GM19438 (cell line): Measurements from ENCODE around the gene NXNL2.

Source experiments
- ATAC-seq: cut with Tn5 transposase; IDR thresholded peaks from one replicate; pipeline ENCODE4 v1.9.1; 2021; ENCODE audit warnings: low read depth; ENCODE audit not compliant: unreplicated experiment

Gene NXNL2

DNA sequence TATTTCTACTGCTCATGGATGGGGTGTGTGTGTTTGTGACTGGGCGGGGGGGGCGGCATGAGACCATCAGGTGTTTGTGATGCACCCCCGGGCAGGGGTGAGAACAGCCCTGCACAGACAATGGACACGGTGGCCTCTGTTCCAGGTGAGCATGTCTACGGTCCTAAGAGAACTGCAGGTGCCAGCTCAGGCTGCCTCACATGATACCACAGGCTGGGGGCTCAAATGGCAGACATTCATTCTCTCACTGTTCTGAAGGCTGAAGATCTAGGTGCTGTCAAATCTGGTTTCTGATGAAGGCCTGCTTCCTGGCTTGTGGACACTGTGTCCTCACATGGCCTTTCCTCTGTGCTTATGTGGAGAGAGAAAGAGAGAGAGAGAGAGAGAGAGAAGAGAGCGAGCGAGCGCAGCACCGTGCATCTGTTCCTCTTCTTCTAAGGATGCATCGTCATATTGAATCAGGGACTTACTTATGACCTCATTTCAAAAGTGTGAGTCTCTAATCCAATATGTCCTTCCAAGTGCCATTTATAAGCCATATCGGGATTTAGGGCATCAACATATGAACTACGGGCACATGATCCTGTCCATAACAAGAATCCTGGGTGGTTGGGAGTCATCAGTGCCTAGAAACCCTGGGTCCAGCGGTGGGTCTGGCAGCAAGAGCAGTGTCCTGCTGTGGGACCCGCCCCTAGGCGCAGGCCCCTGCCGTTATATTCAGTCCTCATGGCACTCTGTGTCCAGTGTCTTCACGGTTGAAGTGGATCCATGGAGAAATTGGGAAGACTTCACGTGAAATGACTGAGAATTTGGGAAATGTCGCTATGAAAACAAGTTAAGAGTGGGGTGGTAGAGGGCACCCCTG is 42.5 kb downstream of the NXNL2 start:
- ATAC-seq: no peak

DNA sequence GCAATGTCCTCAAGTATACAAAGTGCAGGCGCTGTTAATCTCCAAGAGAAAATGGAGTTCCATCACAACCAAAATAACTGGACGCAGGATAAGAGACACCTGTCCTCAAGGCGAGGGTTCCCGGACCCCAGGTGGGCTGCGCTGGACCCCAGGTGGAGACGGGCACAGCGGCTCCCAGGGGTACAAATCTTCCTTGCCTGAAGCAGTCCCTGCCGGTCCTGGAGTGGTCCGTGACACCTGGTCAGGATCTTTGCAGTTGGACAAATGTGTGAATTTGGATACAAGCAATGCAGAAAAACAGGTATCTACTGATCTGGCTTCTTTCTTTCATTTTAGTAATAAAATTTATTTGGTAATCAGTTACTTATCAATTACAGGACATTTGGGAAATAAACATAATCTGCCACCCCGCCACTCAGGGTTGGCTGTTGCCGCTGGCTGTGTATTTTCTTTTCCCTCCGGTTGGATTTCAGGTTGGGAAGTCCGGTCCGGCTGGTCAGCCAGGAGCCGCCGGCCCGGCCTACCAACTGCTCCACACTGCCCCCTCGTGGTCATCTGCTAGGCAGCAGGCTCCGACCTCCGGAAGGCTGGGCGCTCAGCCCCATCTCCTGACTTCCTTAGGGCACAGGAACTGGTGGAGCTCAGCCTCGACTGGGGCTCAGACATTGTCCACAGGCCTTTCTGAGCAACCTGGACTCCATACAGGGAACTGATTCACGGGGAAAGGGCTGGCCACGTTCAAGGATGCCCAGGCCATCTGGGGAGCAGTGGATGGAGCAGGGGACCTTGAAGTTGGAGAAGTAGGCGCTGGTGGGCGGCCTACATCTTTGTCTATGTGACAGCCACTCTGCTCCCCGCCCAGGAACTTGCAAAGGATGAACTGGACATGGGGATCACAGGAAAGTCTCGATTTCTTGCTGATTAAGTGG is 43.4 kb downstream of the NXNL2 start:
- ATAC-seq: peak; percentile 81

DNA sequence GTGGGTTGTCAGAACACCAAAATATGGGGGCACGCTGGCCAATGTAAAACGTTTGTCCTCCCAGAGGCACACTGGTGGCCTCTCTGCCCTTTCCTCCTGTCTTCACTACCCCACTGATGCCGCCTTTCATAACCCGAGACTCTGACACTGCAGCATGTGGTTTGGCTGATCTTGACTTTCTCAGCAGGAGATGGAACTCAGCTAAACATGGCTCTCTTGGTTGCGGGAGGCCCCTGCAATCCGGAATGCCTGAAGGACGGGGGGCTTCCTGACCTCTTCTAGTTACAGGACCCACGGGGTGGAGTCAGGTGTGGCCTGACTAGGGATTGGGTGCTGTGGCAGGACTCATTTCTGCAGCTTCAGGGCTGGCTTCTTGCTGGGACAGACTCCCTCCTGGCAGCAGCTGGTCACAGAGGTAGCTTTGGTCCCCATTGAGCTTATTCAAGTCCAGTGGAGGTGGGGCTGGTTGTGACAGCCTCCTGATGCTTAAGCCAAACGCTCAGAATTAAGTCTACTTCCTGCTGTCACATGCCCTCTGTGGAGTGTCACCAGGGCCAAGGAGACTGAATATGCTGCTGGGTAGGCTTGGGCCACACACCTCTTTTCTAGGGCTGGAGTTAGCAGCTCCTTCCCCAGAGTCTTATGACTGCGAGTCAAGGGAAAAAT is 44.2 kb downstream of the NXNL2 start:
- ATAC-seq: no peak

DNA sequence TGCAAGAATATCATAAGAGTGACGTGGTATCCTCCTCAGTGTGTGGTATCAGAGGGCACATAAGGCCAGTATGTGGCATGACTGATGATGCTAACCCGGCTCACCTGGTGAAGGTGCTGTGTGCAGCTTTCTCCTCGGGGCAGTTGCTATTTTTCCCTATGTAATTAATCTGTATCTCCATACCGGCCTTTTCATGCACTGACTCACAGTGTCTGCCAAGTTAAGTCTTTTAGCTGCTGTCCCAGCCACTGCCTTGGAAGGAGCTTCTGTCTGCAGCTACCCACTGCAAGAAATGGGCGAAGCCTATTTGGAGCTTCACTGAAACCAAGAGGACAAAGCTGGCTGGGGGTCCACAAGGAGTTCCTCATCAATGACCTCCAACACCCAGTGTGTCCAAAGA is 46.0 kb downstream of the NXNL2 start:
- ATAC-seq: no peak

DNA sequence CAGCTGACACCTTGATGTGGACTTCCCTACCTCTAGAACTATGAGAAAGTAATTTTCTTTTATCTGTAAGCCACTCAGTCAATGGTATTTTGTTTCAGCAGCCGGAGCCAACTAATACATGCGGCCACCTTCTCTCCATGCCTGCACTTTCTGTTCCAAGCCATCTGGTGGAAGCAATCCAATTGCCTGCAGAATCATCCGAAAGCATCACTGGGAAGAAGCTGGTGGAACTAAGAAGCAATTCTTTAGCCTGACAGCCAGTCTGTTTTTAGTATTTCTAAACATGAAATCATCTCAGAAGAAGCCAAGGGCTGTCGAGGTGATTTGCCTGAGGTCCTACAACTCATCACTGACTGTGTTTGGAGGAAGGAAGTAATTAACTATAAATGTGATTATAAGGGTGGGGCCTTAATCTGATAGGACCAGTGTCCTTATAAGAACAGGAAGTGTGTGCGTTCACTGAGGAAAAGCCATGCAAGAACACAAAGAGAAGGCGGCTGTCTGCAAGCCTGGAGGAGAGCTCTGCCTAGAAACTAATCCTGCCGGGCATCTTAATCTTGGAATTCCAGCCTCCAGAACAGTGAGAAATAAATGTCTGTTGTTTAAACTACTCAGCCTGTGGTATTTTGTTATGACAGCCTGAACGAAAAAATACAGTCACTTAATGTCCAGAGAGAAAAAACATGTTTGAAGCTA is 49.1 kb downstream of the NXNL2 start:
- no peak for ATAC-seq

DNA sequence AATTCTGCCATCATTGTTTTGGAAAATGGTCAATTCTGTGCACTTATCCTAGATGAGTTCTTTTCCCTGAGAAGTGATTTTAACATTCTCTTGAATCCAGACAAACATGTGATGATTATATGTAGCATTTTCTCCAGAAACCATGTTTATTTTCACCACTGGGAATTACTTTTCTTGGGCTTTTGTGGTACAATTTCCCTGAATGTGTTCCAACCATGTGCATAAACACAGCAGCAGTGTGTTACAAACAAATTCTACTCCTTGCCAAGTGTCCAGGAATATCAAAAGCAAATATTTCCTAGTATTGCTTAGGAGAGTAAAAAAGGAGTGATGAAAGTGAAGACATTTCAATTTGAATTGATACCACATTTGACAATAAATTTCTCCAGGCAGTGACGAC is 50.4 kb downstream of the NXNL2 start:
- no peak for ATAC-seq

DNA sequence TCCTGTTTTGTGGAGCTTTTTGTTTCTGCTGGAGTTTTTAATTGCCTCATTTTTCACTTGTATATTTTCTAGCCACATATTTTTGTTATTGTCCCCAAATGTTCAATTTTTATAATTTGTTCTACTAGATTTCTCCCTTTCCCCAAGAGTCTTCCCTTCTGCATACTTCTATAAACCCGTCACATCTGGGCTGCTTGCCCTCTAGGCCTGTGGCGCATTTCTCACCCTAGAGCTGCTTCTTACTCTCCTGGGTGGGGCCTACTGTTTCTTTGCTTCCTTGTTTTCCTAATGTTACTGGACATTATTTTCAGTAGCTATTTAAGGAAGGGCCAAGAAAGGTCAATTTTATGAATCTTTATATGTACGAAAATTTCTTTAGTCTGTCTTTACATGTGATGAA is 51.5 kb downstream of the NXNL2 start:
- no peak for ATAC-seq

DNA sequence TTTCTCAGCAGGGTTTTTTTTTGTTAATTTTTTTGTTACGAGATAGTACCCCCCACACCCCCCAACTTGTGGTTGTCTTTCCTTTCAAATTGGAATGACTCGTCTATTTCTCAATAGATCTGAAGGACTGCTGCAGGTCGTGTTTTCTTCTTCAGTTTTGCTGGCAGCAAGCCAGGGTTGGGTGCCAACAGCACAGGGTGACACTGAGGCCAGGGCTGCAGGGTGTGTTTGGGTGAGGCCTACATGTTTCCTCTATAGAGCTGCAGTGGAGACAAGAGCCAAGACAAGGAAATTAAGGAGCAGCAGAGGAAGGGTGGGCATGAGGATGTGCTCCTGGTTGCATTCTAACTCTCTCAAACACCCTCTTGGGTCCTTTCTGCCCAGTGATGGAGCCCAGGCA is 52.2 kb downstream of the NXNL2 start:
- ATAC-seq: no peak

DNA sequence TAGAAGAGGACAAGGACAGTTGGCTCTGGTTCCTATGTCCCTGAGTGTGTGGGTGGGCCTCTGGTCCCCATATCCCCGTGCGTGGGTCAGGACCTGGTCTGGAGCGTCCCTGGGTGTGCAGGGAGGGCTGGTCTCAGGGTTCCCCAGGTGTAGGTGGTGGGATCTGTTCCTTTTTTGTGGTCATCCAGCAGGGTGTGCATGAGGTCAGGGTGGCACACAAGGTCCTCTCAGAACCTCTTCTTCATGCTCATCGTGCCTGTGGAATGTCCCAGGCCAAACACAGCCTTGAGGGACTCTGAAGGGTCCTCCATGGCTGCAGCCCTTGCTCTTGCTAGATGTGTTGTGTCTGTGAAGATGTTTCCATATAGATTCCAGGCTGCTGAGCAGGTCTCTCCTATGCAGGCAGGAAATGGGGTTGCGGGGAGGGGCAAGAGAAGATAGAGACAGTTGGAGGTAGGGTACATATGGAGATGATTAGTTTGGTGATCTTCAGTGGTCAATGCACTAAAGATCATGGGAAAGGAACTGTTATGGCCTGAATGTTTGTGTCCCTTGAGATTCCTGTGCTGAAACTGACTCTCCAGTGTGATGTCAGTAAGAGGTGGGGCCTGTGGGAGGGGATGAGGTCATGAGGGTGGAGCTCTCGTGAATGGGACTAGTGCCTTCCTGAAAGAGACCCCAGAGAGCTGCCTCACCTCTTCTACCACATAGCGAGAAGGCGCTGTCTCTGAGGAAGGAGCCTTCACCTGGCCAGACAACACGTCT is 53.1 kb downstream of the NXNL2 start:
- ATAC-seq: no peak

DNA sequence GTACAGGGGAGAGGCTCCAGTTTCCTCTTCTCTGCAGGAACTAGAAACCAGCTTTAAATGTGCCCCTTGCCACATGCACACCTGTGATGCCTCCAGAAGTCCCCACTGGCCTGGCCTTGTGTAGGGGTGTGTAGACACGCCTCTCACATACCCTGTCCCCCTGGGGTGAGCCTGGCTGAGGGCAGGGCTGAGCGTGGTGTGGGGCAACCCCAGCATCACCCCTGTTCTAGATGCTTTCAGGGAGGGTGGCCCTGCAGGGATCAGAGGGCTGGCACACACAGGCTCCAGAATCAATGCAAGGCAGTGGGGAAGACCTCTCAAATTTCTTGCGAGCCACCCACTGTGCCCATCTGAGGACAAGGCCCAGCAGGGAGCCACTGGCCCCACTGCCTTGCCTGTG is 54.7 kb downstream of the NXNL2 start:
- no peak for ATAC-seq

DNA sequence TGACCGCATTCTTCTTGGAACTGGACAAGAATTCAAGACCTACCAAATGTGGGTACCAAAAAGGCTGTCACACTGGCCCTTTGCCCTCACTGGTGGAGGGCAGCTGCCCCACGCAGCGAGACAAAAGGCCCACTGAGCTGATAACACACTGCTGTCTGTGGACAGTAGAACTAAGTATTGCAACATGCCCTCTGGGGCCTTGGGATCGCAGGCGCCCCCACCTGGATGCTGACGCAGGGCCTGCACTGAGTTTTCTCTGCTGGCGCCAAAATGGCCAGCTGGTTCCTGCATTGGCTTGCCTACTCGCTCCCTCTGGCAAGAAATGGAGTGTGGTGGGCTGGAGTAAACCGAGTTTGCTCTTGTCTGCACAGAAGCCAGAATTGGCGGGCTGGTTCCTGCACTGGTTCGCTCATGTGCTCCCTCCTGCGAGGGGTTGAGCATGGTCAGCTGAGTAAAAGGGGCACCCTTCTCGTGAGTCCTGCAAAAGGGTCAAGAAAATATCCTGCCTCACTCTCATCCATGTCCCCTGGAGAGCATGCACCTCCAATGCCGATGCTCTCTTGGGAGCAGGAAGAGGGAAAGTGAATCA is 55.7 kb downstream of the NXNL2 start:
- no peak for ATAC-seq

DNA sequence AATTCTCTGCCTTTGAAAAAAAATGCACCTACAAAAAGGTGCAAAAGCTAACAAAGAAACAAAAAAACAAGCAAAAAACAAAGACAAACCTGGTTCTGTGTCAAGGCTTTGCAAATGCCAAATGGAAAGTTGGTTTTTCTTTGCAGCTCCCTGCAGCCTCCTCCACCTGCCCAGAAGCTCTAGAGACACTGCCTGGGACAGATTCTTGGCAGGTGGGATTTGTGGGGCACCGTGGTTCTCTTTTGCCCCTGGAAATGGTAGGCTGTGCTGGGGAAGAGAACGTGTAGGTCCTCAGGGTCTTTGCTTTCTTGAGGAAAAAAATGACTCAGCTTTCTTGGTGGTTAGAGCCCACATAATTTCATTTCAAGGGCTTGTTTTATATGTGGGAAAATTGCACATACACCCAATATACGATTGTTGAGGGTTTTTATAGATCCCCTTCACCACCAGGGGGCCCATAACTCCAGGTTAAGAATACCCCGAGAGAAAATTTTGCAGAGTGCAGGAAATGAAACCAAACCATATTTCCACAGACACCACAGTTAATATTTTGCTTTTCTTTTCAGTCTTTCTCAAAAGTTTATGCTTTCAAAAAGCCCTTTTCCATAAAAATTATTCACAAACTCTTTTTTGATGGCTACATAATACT is 58.7 kb downstream of the NXNL2 start:
- ATAC-seq: peak; percentile 81
